Body of pancreas (tissue), 4 donors: ENCODE results near the gene C19orf38. TPM values are rescaled to one million over a fixed set of nuclear protein-coding genes. Genes with fewer than 3 reads are reported as not detected.

ENCODE experiments used
- ATAC-seq: fragments of 150-250 bp; one replicate; pipeline ENCODE4 v1.9.1; 2016
- DNase-seq, 4 donors: peaks; one replicate each; pipeline ENCODE4 v3.0.0-alpha.2; 2019
- H3K27ac ChIP-seq, 4 donors: fragments of 200-600 bp; sonication (generic); 1 replicate in 3 of 4; 2 replicates in 1 of 4; pipeline versions ENCODE4 v1.5.1 to v1.6.1; 2016 to 2019; ENCODE audit warnings: mild to moderate bottlenecking in 1 of 4, mixed read lengths in 1 of 4, moderate library complexity in 1 of 4
- H3K27me3 ChIP-seq, 2 donors: fragments of 200-600 bp; sonication (generic); one replicate each; pipeline ENCODE4 v1.6.0; 2016; ENCODE audit warnings: mild to moderate bottlenecking in 1 of 2
- H3K36me3 ChIP-seq, 2 donors: fragments of 200-600 bp; sonication (generic); replicated peaks in 1 of 2; 2 replicates each; pipeline ENCODE4 v1.5.1; 2016; ENCODE audit warnings: low read depth in 2 of 2; ENCODE audit not compliant: insufficient read depth in 1 of 2
- H3K4me1 ChIP-seq: fragments of 200-600 bp; sonication (generic); one replicate; pipeline ENCODE4 v1.6.0; 2016
- H3K4me3 ChIP-seq, 2 donors: fragments of 200-600 bp; sonication (generic); 1 replicate in 1 of 2; 2 replicates in 1 of 2; pipeline ENCODE4 v1.5.1; 2016 to 2019
- H3K9me3 ChIP-seq, 3 donors: fragments of 200-600 bp; sonication (generic); 1 replicate in 2 of 3; 2 replicates in 1 of 3; pipeline ENCODE4 v1.5.1; 2016
- CTCF ChIP-seq, 7 experiments: fragments of 450-650 bp in 4 of 7; fragments of 200-600 bp in 3 of 7; sonication (generic) in 3 of 7; IDR thresholded peaks; one replicate each; pipeline ENCODE4 v1.5.1; 2016 to 2019; ENCODE audit warnings: antibody characterized with exemption in 7 of 7
- POLR2A ChIP-seq, 3 donors: fragments of 450-650 bp; IDR thresholded peaks; one replicate each; pipeline ENCODE4 v1.6.1; 2016; ENCODE audit warnings: antibody characterized with exemption in 3 of 3, mild to moderate bottlenecking in 2 of 3
- WGBS, 2 donors: methylation state at CpG; one replicate each; pipeline ENCODE4 v1.1.5; 2017; 5-methylcytosine and 5-hydroxymethylcytosine counted together
- intact Hi-C: fragments of 100-400 bp; cut with DNase I; formaldehyde crosslinking; loops from one replicate; pipeline ENCODE4 v1.15.1; 2023
- total RNA-seq, 2 donors: library from RNA; depleted of rRNA; stranded (reverse); fragments of >200 nt; gene quantifications; one replicate each; pipeline ENCODE4 v1.1.0, GENCODE V29; 2016

C19orf38 gene
- under 1 TPM in 1 of 2 donors, not detected in 1; 0.52 TPM for total RNA-seq

- ATAC-seq (no peak), DNase-seq (no peak)
- H3K27ac ChIP-seq: no peak within 1 kb of the TSS
- TF ChIP-seq CTCF (IDR thresholded peaks at IDR 0.05) (no peak), POLR2A (IDR thresholded peaks at IDR 0.05) (no peak)
- no peaks in the 10 kb centered on the region for H3K27me3 ChIP-seq
- H3K36me3 ChIP-seq: no peaks in the 10 kb centered on the region
- H3K4me1 ChIP-seq: no peaks in the 10 kb centered on the region
- H3K4me3 ChIP-seq: no peak within 1 kb of the TSS
- 51 to 73% methylated on average over 11 to 14 of the region's 14 CpGs for WGBS, 2 donors
- H3K9me3 ChIP-seq: no peaks in the 10 kb centered on the region
- intact Hi-C loops: loop anchor here (10.0 kb wide), 1 partner anchor 134 kb away; the partner anchor contains the start of gene DNM2
Observed at GRCh38 chr19:10848230-10848856, at the start of gene C19orf38. C19orf38 (plus strand) TSS chr19:10848415; CDS start chr19:10848509, 94 bp downstream.

GRCh38 chr19:10800488-10800887, 47.7 kb upstream of the C19orf38 start:
- intact Hi-C loops: no loop called here

GRCh38 chr19:10802479-10802878, 45.7 kb upstream of the C19orf38 start:
- ATAC-seq (no peak), DNase-seq (no peak)
- H3K4me1 ChIP-seq: no peaks in the 10 kb centered on the region
- H3K36me3 ChIP-seq: peaks cover 18 to 42% of the 10 kb centered on the region in 2 donors
- no peaks in the 10 kb centered on the region for H3K27me3 ChIP-seq
- H3K9me3 ChIP-seq: no peaks in the 10 kb centered on the region
- no peak overlapping the region for H3K4me3 ChIP-seq
- H3K27ac ChIP-seq: no peak overlapping the region
- intact Hi-C loops: no loop called here
- TF ChIP-seq CTCF (IDR thresholded peaks at IDR 0.05) (no peak), POLR2A (IDR thresholded peaks at IDR 0.05) (no peak)
- 100% methylated on average over 1 to 4 of the region's 5 CpGs for WGBS, 2 donors

More at GRCh38 chr19:10800488-10800887, 47.7 kb upstream of the C19orf38 start:
- DNase-seq: no peak
- peaks cover 27 to 44% of the 10 kb centered on the region in 2 donors for H3K36me3 ChIP-seq
- H3K9me3 ChIP-seq: no peaks in the 10 kb centered on the region
- no peaks in the 10 kb centered on the region for H3K27me3 ChIP-seq
- ATAC-seq: no peak
- no peak for TF ChIP-seq POLR2A (IDR thresholded peaks at IDR 0.05)
- no peak for TF ChIP-seq CTCF (IDR thresholded peaks at IDR 0.05)
- no peak overlapping the region for H3K4me3 ChIP-seq
- H3K27ac ChIP-seq: no peak overlapping the region
- 76 to 95% methylated on average over 4 to 9 of the region's 9 CpGs for WGBS, 2 donors
- no peaks in the 10 kb centered on the region for H3K4me1 ChIP-seq

GRCh38 chr19:10803252-10803651, 45.0 kb upstream of the C19orf38 start:
- intact Hi-C loops: no loop called here
- WGBS, 2 donors: 92 to 94% methylated on average over 9 of the region's 9 CpGs
- peaks cover 18 to 36% of the 10 kb centered on the region in 2 donors for H3K36me3 ChIP-seq

More at GRCh38 chr19:10803252-10803651, 45.0 kb upstream of the C19orf38 start:
- Histone ChIP-seq H3K27me3 (no peaks in the 10 kb centered on the region), H3K4me1 (no peaks in the 10 kb centered on the region), H3K4me3 (no peak overlapping the region), H3K27ac (no peak overlapping the region), H3K9me3 (no peaks in the 10 kb centered on the region)
- ATAC-seq (no peak), DNase-seq (no peak)
- TF ChIP-seq CTCF (IDR thresholded peaks at IDR 0.05) (no peak), POLR2A (IDR thresholded peaks at IDR 0.05) (no peak)
